OCI-LY3 (cell line): Measurements from ENCODE around the gene LILRB1.

Experiments
- H2AFZ ChIP-seq: fragments of 200-600, 300-600 bp; shearing (Covaris generic); 2 replicates; pipeline ENCODE4 v1.6.0; 2014; ENCODE audit warnings: antibody characterized with exemption, low read depth, low read length
- H3K27ac ChIP-seq: fragments of 200-600, 300-600 bp; sonication (generic); 2 replicates; pipeline ENCODE4 v1.5.1; 2014; ENCODE audit warnings: mild to moderate bottlenecking, low read length, moderate library complexity, mixed read lengths
- H3K27me3 ChIP-seq: fragments of 200-600, 300-600 bp; sonication (generic); 2 replicates; pipeline ENCODE4 v1.6.1; 2014; ENCODE audit warnings: low read depth, low read length, mixed read lengths
- H3K36me3 ChIP-seq: fragments of 200-600, 300-600 bp; sonication (generic); replicated peaks from 2 replicates; pipeline ENCODE3; 2014; ENCODE audit warnings: low read depth, low read length, mixed read lengths
- H3K4me1 ChIP-seq: fragments of 300-600, 200-600 bp; sonication (generic); 2 replicates; pipeline ENCODE4 v1.6.1; 2014; ENCODE audit warnings: low read length, mixed read lengths
- H3K4me2 ChIP-seq: fragments of 200-600, 300-600 bp; sonication (generic); 2 replicates; pipeline ENCODE4 v1.6.1; 2014; ENCODE audit warnings: low read length, mixed read lengths
- H3K4me3 ChIP-seq: fragments of 300-600, 200-600 bp; sonication (generic); 2 replicates; pipeline ENCODE4 v1.5.1; 2014; ENCODE audit warnings: antibody characterized with exemption, mild to moderate bottlenecking, low read length, moderate library complexity
- H3K79me2 ChIP-seq: fragments of 300-600, 200-600 bp; shearing (Covaris generic); 2 replicates; pipeline ENCODE4 v1.6.1; 2014; ENCODE audit warnings: mild to moderate bottlenecking, low read length, mixed read lengths
- H3K9ac ChIP-seq: fragments of 300-600, 200-600 bp; shearing (Covaris generic); 2 replicates; pipeline ENCODE4 v1.6.0; 2014; ENCODE audit warnings: mild to moderate bottlenecking, low read length, moderate library complexity
- H3K9me3 ChIP-seq: fragments of 200-600, 300-600 bp; shearing (Covaris generic); 2 replicates; pipeline ENCODE4 v1.6.1; 2014; ENCODE audit warnings: low read length, mixed read lengths; ENCODE audit not compliant: insufficient read depth
- H4K20me1 ChIP-seq: fragments of 200-600, 300-600 bp; sonication (generic); 2 replicates; pipeline ENCODE4 v1.6.1; 2016; ENCODE audit warnings: low read length, mixed read lengths; ENCODE audit not compliant: insufficient read depth
- CTCF ChIP-seq: fragments of 200-600, 300-600 bp; sonication (generic); IDR thresholded peaks from 2 replicates; pipeline ENCODE4 v1.5.1; 2014; ENCODE audit warnings: antibody characterized with exemption, low read length, low read depth
- EZH2phosphoT487 ChIP-seq: fragments of 200-600 bp; shearing (Covaris generic); IDR thresholded peaks from 2 replicates; pipeline ENCODE4 v1.6.1; 2018; ENCODE audit warnings: antibody characterized with exemption, mixed run types, low read depth

LILRB1 gene

GRCh38 chr19:54609356-54609791 lies 20.9 kb upstream of the LILRB1 start:
- no peak overlapping the region for H3K4me2 ChIP-seq

GRCh38 chr19:54612428-54612827 lies 17.9 kb upstream of the LILRB1 start:
- Histone ChIP-seq H3K27me3 (no peaks in the 10 kb centered on the region), H3K4me2 (peak overlapping the region; percentile 39), H3K79me2 (no peaks in the 10 kb centered on the region), H3K9me3 (peaks cover 23% of the 10 kb centered on the region), H3K4me3 (no peak overlapping the region), H3K27ac (peak overlapping the region; percentile 48), H4K20me1 (no peaks in the 10 kb centered on the region), H2AFZ (no peak overlapping the region), H3K9ac (no peak overlapping the region; the same call in 1 of the 2 replicates), H3K36me3 (no peaks in the 10 kb centered on the region), H3K4me1 (peaks cover 40% of the 10 kb centered on the region)
- TF ChIP-seq EZH2phosphoT487 (no peak), CTCF (no peak)

More at GRCh38 chr19:54609356-54609791, 20.9 kb upstream of the LILRB1 start:
- H3K9ac ChIP-seq = no peak overlapping the region
- peaks cover 29% of the 10 kb centered on the region for H3K9me3 ChIP-seq
- TF ChIP-seq EZH2phosphoT487 = no peak
- TF ChIP-seq CTCF = no peak
- no peaks in the 10 kb centered on the region for H3K27me3 ChIP-seq
- H3K4me1 ChIP-seq = peaks cover 43% of the 10 kb centered on the region
- no peak overlapping the region for H3K4me3 ChIP-seq
- peaks cover 12% of the 10 kb centered on the region for H3K36me3 ChIP-seq
- H4K20me1 ChIP-seq = no peaks in the 10 kb centered on the region
- no peaks in the 10 kb centered on the region for H3K79me2 ChIP-seq
- no peak overlapping the region for H3K27ac ChIP-seq
- H2AFZ ChIP-seq = no peak overlapping the region

- H3K9ac ChIP-seq = no peak overlapping the region
- H3K4me1 ChIP-seq = peaks cover 31% of the 10 kb centered on the region
- H3K36me3 ChIP-seq = no peaks in the 10 kb centered on the region
- no peak overlapping the region for H2AFZ ChIP-seq
- H3K27me3 ChIP-seq = no peaks in the 10 kb centered on the region
- no peaks in the 10 kb centered on the region for H4K20me1 ChIP-seq
- H3K79me2 ChIP-seq = no peaks in the 10 kb centered on the region
- H3K27ac ChIP-seq = no peak overlapping the region
- peaks cover 23% of the 10 kb centered on the region for H3K9me3 ChIP-seq
- no peak overlapping the region for H3K4me2 ChIP-seq
- H3K4me3 ChIP-seq = no peak overlapping the region
- no peak for TF ChIP-seq EZH2phosphoT487
- TF ChIP-seq CTCF = no peak
Measured at GRCh38 chr19:54614726-54615125, 15.6 kb upstream of the LILRB1 start.

- H3K36me3 ChIP-seq = peaks cover 3% of the 10 kb centered on the region
- TF ChIP-seq EZH2phosphoT487 = no peak
- no peak for TF ChIP-seq CTCF
- peaks cover 31% of the 10 kb centered on the region for H3K4me1 ChIP-seq
- H4K20me1 ChIP-seq = no peaks in the 10 kb centered on the region
- H3K4me2 ChIP-seq = peak overlapping the region; percentile 49
- peak overlapping the region; percentile 53; the same call in 1 of the 2 replicates for H3K4me3 ChIP-seq
- H3K9me3 ChIP-seq = peaks cover 20% of the 10 kb centered on the region
- peak overlapping the region; percentile 81 for H3K27ac ChIP-seq
- H3K27me3 ChIP-seq = no peaks in the 10 kb centered on the region
- no peaks in the 10 kb centered on the region; the same call in 1 of the 2 replicates for H3K79me2 ChIP-seq
- peak overlapping the region; percentile 27; the same call in 1 of the 2 replicates for H3K9ac ChIP-seq
- 0 out of 2 replicates have a peak overlapping the region, but pooled peaks have one; percentile 57 for H2AFZ ChIP-seq
Measured at GRCh38 chr19:54616057-54616456, 14.2 kb upstream of the LILRB1 start.
